Measurements from ENCODE around the gene OSBP2. TPM values are rescaled to one million over a fixed set of nuclear protein-coding genes. Genes with fewer than 3 reads are reported as not detected.

The OSBP2 gene
- polyA plus RNA-seq, 1 donor from 2014 or later, result 0.93 TPM

DNA sequence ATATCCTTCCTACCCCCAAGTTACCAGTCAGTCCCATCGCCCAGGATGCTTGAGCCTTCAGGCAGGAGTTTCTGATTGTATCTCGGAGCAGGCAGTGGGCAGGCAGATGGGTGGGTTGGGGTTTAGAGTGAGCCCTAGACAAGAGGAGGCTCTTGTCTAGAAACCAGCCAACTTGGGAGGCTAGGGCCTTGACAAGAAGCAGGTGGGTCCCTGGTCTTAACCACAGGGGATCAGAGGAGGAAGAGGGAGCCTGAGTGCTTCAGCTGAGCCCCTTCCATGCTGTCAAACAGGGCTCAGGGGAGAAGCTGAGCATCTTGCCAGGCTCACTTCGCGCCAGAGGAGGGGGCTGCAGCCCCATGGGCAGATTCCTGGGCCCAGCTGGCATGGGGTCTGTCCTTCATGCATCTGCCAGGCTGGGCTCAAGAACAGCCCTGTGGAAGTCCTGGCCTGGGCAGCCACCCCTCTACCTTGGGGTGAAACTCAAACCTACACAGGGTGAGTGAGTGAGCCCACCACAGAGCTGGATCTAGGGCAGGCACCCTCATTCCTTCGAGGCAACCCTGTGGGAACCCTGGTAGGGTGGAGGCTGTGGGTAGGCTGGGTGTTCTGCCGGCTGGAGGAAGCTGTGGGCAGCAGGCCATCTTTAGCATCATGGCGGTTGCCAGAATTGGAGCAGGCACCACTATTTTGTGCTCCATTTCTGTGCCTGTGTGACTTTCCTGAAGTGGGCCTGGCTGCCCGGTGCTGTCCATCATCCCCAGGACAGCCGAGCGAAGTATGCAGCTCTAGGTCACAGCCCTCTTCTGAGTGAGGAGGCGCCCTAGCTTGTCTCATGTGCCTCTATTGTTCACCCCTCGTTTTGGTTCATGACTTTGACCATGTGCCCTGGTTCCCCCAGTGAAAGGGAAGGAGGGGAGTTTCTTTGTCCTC is 165.8 kb downstream of the OSBP2 start:
- no peak overlapping the region for H3K4me3 Mint-ChIP-seq
- peaks cover 1% of the 10 kb centered on the region for H3K36me3 Mint-ChIP-seq
- no peak overlapping the region for H3K27ac Mint-ChIP-seq
- no peaks in the 10 kb centered on the region for H3K9me3 Mint-ChIP-seq
- H3K4me1 Mint-ChIP-seq, result no peaks in the 10 kb centered on the region
- H3K27me3 Mint-ChIP-seq, result no peaks in the 10 kb centered on the region

DNA sequence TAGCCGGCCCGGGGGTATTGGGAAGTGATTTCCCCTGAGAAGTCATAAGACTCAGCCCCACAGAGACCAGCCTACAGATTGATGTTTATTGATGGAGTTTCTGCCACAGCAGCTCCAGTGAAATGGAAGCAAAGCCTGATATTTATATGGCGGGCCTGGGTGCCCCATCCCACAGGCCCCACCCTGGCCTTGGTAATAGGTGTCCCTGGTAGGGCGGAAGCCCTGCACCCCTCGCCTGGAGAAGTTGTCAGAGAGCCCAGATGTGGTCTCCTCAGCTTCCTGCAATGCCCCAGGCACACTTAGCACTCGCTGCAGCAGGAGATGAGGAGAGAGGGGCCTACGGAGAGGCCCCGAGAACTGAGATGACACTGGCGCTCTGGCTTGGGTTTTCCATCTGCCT is 166.5 kb downstream of the OSBP2 start:
- H3K9me3 Mint-ChIP-seq, result no peaks in the 10 kb centered on the region
- H3K27ac Mint-ChIP-seq, result no peak overlapping the region
- no peaks in the 10 kb centered on the region for H3K27me3 Mint-ChIP-seq
- H3K36me3 Mint-ChIP-seq, result peaks cover 1% of the 10 kb centered on the region
- H3K4me3 Mint-ChIP-seq, result no peak overlapping the region
- H3K4me1 Mint-ChIP-seq, result no peaks in the 10 kb centered on the region

DNA sequence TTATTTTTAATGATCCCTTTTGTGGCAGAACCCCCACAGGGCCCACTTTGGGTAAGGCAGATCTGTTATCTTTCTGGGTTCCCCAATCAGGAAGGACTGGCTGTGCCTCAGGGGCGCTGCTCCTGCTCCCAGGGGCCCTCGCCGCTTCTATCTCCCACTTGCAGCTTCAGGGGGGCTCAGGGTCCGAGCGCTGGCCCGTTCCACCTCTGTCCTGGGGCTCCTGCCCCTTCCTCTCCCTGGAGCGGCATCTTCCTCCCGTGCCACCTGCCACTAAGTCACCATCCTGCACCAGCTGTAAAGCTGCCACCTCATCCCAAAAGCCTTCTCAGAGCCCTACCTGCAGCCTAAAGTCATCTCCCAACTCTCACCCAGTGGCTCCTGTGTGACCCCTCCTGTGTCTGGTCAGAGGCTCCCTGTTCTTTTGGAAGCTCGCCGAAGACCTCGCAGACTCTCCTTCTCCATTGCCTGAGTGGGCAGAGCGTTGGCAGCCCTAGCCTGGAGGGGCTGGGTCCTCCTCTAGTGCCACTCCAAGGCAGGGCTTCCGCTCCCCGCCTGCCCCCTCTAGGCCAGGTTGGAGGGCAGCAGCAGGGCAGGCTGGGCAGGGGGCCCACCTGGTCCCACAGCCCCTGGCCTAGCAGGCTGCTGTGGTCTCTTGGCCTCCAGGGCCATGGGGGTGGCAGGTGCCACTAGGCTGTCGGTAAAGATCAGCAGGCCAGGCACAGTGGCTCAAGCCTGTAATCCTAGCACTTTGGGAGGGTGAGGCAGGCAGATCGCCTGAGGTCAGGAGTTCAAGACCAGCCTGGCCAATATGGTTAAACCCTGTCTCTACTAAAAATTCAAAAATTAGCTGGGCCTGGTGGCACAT is 167.2 kb downstream of the OSBP2 start:
- Mint-ChIP-seq H3K27ac (peak overlapping the region in 1 of 3 donors; percentile 67), H3K4me1 (no peaks in the 10 kb centered on the region), H3K9me3 (no peaks in the 10 kb centered on the region), H3K36me3 (peaks cover 1% of the 10 kb centered on the region), H3K27me3 (no peaks in the 10 kb centered on the region), H3K4me3 (no peak overlapping the region)

DNA sequence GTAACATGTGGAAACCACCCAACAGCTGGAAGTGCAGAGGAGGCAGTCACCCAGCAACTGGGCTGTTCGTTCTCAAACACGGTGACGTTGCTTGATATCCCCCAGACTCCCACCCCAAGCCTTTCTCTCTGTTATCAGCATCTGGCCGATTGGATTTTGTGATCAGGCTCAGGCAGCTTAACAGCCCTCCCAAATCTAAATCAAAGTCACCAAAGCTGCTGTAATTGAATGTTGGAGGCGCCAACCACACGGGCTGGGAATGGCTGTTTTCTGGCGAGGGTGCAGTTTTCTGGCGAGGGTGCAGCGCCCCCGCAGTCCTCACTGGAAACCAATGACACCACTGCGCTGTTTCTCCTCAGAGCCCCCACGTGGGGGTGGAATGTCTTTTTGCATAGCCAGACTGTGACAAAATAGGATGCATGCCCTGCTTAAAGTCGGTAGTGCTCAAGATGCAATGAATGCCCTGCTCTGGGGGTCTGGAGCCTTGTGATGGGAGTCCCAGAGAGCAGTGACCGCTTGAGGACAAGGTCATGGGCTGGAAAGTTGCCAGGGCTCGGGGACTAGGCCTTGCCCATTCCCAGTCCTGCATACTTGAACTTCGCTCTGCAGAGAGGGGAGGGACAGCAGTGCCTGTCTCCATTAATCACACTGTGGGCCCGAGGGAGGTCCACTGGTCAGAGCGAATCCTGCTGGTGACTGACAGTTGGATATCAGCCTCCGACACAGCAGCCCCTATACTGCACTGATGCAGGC is 168.6 kb downstream of the OSBP2 start:
- peaks cover 2% of the 10 kb centered on the region for H3K27me3 Mint-ChIP-seq
- no peak overlapping the region for H3K4me3 Mint-ChIP-seq
- no peak overlapping the region for H3K27ac Mint-ChIP-seq
- H3K36me3 Mint-ChIP-seq, result peaks cover 1% of the 10 kb centered on the region
- no peaks in the 10 kb centered on the region for H3K4me1 Mint-ChIP-seq
- H3K9me3 Mint-ChIP-seq, result no peaks in the 10 kb centered on the region

DNA sequence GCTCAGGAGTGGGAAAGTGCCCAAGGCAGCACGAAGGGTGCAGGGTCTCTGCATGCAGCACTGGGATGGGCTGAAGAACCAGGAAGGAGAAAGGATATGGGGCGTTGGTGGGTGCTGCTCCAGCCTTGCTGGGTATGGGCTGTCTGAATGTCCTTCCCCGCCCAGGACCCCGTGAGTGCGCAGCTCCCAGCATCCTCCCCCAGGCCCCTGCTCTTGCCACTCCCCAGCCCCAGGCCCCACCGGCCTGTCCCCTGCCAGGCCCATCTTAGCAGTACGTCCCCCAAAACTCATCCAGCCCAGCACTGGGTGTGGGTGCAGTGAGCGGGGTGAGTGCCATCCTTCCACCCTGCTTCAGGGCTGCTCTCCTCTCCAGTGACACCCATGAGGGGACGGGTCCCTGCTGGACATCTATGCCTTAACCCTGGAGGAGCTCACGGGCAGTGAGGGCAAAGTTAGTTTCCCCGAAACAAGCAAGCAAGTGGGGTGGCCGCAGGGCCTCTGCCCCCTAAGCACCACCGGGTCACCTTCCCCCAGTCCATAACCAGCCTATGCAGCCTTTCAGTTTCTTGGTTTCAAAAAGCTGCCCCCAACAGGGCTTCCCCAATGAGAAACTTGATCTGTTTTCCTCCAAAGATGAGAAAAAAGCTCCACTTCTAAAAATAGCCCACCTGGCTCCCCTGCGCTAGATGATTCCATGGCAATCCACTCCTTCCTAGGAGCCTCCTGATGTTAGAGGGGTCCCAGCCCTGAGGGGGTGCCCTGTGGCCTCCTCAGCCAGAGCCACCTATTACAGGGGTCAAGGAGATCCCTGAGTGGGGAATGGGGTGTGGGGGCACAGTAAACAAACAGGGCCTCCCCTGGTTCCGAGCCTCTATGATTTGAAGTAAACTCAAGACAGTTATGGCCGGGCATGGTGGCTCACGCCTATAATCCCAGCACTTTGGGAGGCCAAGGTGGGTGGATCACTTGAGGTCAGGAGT is 170.1 kb downstream of the OSBP2 start:
- H3K4me1 Mint-ChIP-seq, result no peaks in the 10 kb centered on the region
- no peak overlapping the region for H3K27ac Mint-ChIP-seq
- peaks cover 2% of the 10 kb centered on the region for H3K27me3 Mint-ChIP-seq
- no peak overlapping the region for H3K4me3 Mint-ChIP-seq
- H3K36me3 Mint-ChIP-seq, result no peaks in the 10 kb centered on the region
- no peaks in the 10 kb centered on the region for H3K9me3 Mint-ChIP-seq

DNA sequence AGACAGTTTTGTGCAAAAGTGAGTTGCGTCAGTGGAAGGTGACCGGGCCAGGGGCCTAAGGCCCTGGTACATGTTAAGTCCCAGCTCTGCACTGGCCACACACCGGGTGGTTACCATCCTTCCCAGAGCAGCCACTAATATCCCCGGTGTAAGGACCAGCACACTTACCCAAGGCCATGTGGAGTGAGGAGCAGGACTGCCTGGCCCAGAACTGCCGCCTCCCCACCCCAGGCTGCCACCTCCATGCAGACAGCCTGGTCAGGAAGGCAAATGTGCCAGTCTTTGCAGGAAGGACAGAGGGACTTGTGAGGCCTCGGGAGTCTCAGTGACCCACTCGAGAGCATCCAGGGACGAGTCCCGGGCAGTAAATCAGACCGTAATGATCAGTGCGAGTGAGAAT is 171.0 kb downstream of the OSBP2 start:
- Mint-ChIP-seq H3K27me3 (peaks cover 2% of the 10 kb centered on the region), H3K4me1 (no peaks in the 10 kb centered on the region), H3K36me3 (no peaks in the 10 kb centered on the region), H3K9me3 (no peaks in the 10 kb centered on the region), H3K27ac (no peak overlapping the region), H3K4me3 (no peak overlapping the region)

DNA sequence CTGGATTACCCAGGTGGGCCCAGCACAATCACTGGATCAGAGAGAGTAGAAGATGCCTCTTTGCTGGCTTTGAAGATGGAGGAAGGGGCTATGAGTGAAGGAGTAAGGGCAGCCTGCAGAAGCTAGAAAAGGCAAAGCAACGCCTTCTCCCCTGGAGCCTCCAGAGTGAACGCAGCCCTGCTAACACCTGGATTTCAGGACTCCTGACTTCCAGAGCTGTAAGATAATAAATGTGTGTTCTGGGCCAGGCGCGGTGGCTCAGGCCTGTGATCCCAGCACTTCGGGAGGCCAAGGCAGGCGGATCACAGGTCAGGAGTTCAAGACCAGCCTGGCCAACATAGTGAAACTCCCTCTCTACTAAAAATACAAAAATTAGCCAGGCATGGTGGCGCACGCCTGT is 171.5 kb downstream of the OSBP2 start:
- Mint-ChIP-seq H3K4me1 (no peaks in the 10 kb centered on the region), H3K36me3 (no peaks in the 10 kb centered on the region), H3K9me3 (no peaks in the 10 kb centered on the region), H3K4me3 (no peak overlapping the region), H3K27me3 (peaks cover 2% of the 10 kb centered on the region), H3K27ac (no peak overlapping the region)

DNA sequence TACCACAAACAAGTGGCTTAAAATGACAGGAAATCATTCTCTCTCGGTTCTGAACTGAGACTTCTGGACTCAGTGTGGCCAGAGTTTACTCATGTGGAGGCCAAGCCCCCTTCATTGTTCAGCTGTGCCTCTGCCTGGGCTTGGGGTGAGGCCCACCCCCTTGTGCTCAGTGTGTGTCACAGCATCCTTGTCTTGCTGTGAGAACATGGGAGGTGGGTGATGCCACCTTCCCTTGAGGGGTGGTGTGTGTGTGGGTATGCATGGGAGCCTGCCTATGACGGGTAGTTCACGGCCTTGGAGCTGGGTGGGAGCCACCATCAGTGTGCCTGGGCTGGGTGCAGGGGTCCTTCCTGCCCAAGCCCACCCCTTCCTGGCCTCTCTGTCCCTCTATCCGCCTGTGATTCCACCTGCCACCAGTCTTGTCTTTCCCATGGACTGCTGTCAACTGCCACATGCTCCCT is 172.2 kb downstream of the OSBP2 start:
- Mint-ChIP-seq H3K27me3 (peaks cover 2% of the 10 kb centered on the region), H3K27ac (no peak overlapping the region)

DNA sequence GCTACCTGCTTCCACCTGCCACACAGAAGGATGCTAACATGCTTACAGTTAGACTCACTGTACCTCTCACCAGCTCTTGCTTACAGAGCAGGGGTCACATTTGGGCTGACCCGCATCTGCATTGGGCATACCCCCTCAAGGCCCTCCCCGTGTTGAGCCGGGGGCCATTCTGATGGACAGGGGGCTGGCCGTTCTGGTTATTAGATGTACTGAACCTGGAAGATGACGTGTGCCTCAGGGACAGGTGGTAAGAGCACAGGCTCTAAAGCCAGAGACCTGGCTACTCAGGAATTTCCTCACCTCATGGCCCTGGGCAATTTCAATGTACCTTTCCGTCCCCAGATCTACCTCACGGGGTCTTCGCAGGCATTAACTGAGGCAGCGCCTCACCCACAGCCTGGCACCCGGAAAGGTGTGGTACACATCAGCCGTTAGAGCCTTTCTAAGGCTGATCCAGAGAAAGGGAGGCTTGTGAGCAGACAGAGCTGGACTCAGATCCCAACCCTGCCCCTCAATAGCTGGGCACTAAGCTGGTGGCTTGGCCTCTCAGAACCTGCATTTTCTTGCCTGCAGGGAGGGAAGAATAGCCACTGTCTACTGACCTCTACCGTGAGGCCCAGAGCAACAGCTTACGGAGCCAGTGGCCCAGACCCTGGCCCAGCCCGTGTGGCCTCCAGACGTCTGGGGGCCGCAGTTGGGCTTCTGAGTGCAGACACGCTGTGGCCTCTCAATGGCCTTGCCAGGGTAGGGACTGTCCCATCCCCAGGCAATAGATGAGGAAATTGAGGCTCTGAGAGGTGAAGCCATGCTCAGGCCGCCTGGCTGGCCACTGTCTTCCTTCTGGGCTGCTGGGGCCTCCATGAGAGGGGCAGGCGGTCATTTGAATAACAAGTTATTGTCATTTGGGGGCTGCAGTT is 173.3 kb downstream of the OSBP2 start:
- Mint-ChIP-seq H3K27me3 (peaks cover 2% of the 10 kb centered on the region), H3K4me1 (no peaks in the 10 kb centered on the region), H3K4me3 (no peak overlapping the region), H3K9me3 (no peaks in the 10 kb centered on the region), H3K27ac (no peak overlapping the region), H3K36me3 (no peaks in the 10 kb centered on the region)

More for the DNA sequence above, 172.2 kb downstream of the OSBP2 start:
- Mint-ChIP-seq H3K4me1 (no peaks in the 10 kb centered on the region), H3K9me3 (no peaks in the 10 kb centered on the region), H3K4me3 (no peak overlapping the region), H3K36me3 (no peaks in the 10 kb centered on the region)

DNA sequence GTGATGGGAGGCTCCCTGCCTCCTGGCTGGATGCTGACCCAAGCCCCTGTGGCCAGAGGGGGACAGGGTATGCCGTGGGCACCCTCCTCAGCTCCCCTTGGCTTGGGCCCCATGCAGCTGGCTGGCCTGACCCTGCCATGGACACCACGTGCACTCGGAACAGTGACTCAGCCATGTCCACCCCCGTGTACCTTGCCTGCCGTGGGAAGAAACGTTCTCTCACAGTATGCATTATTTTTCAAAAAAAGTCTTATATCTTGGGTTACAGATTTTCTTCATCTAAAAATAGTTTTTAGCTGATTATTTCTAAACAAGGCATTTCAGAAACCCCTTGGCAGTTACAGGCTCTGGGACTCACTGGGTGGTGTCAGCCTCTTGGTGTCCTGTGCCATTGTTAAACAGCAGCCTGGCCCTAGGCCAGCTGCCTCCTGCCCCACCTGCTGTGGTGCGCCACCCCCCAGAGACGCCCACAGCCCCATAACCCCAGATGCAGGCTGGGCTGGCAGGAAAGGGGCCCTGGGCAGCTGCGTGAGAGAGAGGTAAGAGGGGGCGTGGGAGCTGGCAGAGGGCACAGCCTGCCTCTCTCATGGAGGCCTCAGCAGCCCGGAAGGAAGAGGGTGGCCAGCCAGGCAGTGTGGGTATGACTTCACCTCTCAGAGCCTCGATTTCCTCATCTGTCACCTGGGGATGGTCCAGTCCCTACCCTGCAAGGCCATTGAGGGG is 174.2 kb downstream of the OSBP2 start:
- Mint-ChIP-seq H3K4me3 (no peak overlapping the region), H3K9me3 (no peaks in the 10 kb centered on the region), H3K27me3 (peaks cover 2% of the 10 kb centered on the region), H3K36me3 (no peaks in the 10 kb centered on the region), H3K4me1 (no peaks in the 10 kb centered on the region), H3K27ac (no peak overlapping the region)

DNA sequence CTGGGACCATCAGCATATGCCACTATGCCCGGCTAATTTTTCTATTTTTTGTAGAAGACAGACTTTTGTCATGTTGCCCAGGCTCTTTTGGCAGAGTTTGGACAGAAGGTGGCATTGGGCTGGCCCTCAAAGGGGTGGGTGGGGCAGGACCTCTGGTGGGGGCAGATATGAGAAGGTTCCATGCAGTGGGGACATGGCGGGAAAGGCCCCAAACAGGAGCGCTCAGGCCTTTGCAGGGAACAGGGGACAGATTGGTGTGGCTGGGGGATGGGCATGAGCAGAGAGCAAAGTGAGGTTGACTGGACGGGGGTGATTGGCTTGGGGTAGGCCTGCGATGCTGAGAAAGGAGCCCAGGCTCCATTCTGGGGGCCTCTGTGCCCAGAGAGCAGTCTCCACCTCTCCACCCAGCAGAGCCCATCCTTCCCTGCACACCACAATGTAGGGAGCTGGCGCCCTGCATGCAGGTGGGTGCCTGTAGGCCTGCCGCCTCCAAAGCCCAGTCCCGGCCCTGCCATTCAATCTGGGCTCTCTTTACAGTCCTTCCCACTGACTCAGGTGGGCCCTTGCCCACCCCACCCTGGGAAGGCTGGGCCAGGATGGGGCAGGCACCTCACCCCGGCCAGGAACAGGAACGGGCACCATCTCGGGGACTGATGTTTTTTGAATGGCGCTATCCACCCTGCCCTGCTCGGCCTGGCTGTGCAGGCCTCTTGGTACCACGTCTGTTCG is 175.2 kb downstream of the OSBP2 start:
- Mint-ChIP-seq H3K27ac (no peak overlapping the region), H3K9me3 (no peaks in the 10 kb centered on the region), H3K4me1 (no peaks in the 10 kb centered on the region), H3K36me3 (no peaks in the 10 kb centered on the region), H3K4me3 (no peak overlapping the region), H3K27me3 (peaks cover 2% of the 10 kb centered on the region)
